GM18502 (cell line): Measurements from ENCODE around the gene AIFM2.
A peak's percentile ranks its signal among the peaks of the same experiment; 100 is the strongest.

Source experiments
- ATAC-seq: cut with Tn5 transposase; IDR thresholded peaks from one replicate; pipeline ENCODE4 v1.9.1; 2021; ENCODE audit warnings: mild to moderate bottlenecking; ENCODE audit not compliant: unreplicated experiment, poor library complexity

Gene AIFM2

DNA sequence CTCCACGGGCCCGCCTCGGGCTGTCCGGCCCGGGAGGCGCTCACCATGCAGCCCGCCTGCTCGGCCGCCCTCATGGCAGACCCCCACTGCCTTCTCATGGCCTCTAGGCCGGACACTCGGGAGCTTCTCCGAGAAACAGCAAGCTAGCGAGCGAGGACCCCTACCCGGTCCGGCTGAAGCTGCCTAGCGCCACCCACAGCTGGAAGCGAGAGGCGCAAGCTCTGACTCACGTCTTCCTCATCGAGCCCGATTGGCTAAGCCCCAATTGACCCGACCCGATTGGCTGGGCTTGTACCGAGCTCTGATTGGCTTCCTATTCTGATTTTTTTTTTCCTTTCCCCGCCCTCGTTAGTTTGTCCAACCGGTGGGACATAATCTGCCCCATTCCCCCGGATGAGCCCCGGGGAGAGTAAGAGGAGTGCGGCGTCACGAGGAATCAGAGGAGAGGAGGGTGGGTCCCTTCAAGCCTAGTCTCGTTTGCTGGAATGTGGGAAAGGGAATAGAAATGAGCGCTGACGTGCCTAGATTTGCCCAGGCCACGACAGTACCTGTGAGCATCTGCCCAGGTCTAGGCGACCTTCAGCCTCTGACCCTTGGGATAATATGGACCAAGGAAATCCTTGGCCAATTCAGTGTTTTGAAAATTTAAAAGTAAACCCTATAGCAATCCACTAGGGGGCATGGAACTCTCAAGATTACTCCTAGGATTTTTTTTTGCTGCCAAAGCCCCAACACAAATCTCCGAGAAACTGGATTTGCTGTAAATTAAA, 14.0 kb upstream of the AIFM2 start, which contains the start of gene TYSND1:
TYSND1 (minus strand) TSS at position 212 of the 770 bp plus-strand sequence; CDS start at position 98, 114 bp downstream.
- peak; percentile 88 for ATAC-seq

DNA sequence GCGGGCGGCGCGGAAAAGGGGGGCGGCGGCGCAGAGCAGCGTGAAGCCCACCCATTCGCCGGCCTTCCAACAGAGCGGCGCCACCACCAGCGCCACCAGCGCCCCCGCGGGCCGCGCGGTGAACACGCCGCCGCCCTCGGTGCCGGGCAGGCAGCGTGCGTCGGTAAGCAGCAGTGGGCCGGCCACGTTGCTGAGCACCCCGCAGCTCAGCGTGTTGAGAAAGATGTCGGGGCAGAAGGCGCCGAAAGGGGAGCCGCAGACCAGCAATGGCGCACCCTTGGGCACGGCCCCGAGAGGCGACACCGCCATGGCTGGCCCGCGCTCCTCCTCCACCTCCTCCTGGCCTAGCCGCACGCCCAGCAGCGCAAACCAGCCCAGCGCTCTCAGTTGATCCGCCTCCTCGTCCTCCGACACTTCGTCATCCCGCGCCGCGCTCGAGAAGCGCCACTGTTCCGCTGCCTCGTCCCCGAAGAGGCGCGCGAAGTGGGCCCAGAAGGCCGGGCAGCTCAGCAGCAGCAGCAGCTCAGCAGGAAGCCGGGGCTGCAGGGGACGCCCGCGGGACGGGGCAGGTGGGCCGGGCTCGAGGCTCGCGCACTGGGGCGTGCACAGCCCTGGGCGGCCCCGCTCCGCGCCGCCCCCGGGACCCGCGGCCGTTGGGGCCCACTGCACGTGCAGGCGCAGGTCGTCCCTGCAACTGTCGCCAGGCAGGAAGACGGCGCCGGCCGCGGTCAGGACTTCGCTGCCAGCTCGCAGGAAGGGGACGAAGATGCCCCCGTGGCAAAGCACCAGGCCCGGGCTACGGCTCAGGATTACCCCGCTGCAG, 13.3 kb upstream of the AIFM2 start:
- ATAC-seq: peak; percentile 61

GRCh38 chr10:70145166-70145665, 12.6 kb upstream of the AIFM2 start:
- ATAC-seq: peak; percentile 27

GRCh38 chr10:70144372-70145110, 11.9 kb upstream of the AIFM2 start:
- no peak for ATAC-seq

GRCh38 chr10:70142555-70142954, 9.9 kb upstream of the AIFM2 start:
- no peak for ATAC-seq

GRCh38 chr10:70140297-70140696, 7.7 kb upstream of the AIFM2 start:
- no peak for ATAC-seq

DNA sequence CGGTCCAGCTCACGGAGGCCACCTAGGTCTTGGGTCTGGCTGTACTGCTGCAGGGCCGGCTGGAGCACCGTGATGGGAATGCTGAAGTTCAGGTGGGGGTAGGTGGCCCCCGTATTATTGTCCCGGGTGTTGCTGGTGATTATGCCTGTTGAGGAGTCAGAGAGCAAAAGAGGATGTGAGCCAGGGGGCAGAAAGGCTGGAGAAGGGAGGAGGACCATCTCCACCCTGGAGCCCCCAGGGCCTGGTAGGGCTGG, 7.3 kb upstream of the AIFM2 start:
- ATAC-seq: no peak

GRCh38 chr10:70139151-70139996, 6.7 kb upstream of the AIFM2 start:
- ATAC-seq: no peak

DNA sequence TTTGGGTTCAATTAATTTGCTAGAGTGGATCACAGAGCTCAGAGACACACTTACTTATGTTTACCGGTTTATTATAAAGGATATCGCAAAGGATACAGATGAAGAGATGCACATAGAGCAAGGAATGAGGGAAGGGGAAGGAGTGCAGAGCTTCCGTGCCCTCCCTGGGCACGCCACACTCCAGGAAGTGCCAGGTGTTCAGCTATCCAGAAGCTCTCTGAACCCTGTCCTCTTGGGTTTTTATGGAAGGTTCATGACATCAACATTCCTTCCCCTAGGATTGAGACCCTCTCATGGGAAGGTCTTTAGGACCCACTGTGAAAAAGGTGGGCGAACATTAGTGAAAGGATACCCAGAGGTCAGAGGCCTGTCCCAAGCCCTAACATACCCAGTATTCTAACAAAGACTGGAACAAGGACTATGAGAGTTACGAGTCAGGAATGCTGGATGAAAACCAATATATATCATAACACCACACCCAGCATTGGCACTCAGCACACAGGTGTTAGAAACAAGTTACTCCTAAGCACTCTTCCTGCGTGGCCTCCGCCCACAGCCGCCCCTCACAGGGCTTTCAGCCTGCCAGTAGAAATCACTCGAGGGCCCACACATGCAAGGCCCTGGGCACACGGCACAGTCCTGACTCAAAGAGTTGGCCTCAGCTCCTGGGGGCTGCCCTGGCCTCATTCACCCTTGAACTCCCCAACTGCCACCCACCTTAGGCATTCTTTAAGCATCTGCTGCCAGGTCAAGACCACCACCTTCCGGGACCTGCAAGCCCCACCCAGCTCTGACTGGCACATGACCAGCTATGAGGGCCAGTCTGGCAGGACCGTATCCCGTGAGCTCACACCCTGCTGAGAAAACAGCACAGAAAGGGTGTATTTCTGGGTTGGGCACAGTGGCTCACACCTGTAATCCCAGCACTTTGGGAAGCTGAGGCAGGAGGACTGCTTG, 5.6 kb upstream of the AIFM2 start:
- ATAC-seq: no peak

- ATAC-seq: no peak
Measured at GRCh38 chr10:70137135-70137534, 4.5 kb upstream of the AIFM2 start.

DNA sequence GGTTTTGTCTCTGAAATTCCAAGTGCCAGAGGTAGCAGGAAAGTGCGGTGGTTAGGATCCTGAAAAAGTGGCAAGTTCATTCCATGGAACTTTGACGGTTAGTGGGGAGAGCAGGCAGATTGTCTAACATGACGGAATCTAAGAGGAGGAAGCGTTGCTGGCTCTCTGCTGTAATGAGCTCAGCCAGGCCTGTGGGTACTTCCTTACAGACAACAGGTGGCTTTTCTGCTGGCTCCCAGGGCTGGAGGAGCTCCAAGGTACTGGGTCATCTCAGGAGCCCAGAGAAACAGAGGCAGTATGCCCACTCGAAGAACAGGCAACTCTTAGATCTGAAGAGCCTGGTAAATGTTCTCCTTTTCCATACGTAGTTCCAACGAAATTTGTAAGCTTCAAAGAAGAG, 3.1 kb upstream of the AIFM2 start:
- ATAC-seq: no peak

DNA sequence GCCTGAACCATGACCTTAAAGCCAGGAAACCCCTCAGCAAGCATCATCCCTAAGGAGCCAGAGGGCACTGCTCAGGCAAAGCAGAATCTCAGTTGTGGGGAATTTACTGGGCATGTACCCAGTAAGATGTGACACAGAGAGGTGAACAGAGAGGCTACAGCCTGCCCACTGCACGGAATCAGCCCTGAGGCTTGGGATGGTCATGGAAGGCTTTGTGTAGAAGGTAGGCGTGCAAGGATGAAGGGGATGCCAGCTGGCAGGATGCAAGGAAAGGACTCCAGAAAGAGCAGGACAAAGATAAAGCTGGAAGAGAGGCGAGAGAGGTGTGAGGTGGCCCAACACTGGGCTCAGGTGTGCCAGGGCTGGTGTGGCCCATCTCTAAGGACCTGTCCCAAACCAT, 2.4 kb upstream of the AIFM2 start:
- no peak for ATAC-seq

GRCh38 chr10:70131560-70131937, 1.1 kb downstream of the AIFM2 start:
- ATAC-seq: no peak

- no peak for ATAC-seq
Measured at GRCh38 chr10:70130878-70131559, 1.6 kb downstream of the AIFM2 start.

- ATAC-seq: no peak
Measured at GRCh38 chr10:70126700-70127395, 5.8 kb downstream of the AIFM2 start.

GRCh38 chr10:70125918-70126552, 6.6 kb downstream of the AIFM2 start:
- no peak for ATAC-seq

- no peak for ATAC-seq
Measured at GRCh38 chr10:70124918-70125317, 7.7 kb downstream of the AIFM2 start.
